ENCODE results near the gene BCAS1. TPM values are rescaled to one million over a fixed set of nuclear protein-coding genes. Genes with fewer than 3 reads are reported as not detected.

Gene BCAS1
- total RNA-seq, 1 experiment from 2014 or later: 1.2 TPM

GRCh38 chr20:53938739-53939138, 131.7 kb downstream of the BCAS1 start:
- Histone ChIP-seq H3K4me1 (peaks cover 30% of the 10 kb centered on the region), H3K4me3 (ENCODE audit: low read depth, low read length) (no peak overlapping the region), H3K27me3 (replicated peaks; ENCODE audit: control insufficient read depth, insufficient read depth, low read length) (no peaks in the 10 kb centered on the region), H3K36me3 (ENCODE audit: control insufficient read depth, insufficient read depth, low read length) (no peaks in the 10 kb centered on the region), H3K9me3 (no peaks in the 10 kb centered on the region)
- no peaks in the 10 kb centered on the region for H3K27me3 Mint-ChIP-seq (ENCODE audit: insufficient read depth, unreplicated experiment)
- intact Hi-C loops (cut with micrococcal nuclease; ENCODE audit: unreplicated experiment): loop anchor here (2.0 kb wide), 1 partner anchor 18 kb away; no protein-coding TSS in a partner anchor
- no peaks in the 10 kb centered on the region for H3K9me3 Mint-ChIP-seq (ENCODE audit: unreplicated experiment)
- H3K4me1 Mint-ChIP-seq (ENCODE audit: low read depth, unreplicated experiment): peaks cover 39% of the 10 kb centered on the region
- no TSS peak for BruUV-seq (replicated peaks)
- no peak for TF ChIP-seq CTCF (IDR thresholded peaks at IDR 0.05; ENCODE audit: insufficient read depth in 1 of 2, low read depth in 1 of 2, low read length in 1 of 2, severe bottlenecking in 1 of 2, unreplicated experiment in 1 of 2)
- ChIA-PET POLR2A (no interaction called here), CTCF (interaction anchor here (0.6 to 1.9 kb wide), 12 partner anchors 22 to 526 kb away, joined by 3 to 38 read pairs (median 6); partner anchors contain the start of gene ZNF217)
- no peak overlapping the region for H3K4me3 Mint-ChIP-seq (ENCODE audit: unreplicated experiment)
- peak in 1 of 2 experiments; percentile 31 for DNase-seq
- no peak overlapping the region for H3K27ac Mint-ChIP-seq (ENCODE audit: unreplicated experiment)
- no peaks in the 10 kb centered on the region for H3K36me3 Mint-ChIP-seq (ENCODE audit: insufficient read depth, unreplicated experiment)

GRCh38 chr20:53937929-53938367, 132.4 kb downstream of the BCAS1 start:
- no peak for TF ChIP-seq CTCF (IDR thresholded peaks at IDR 0.05; ENCODE audit: insufficient read depth in 1 of 2, low read depth in 1 of 2, low read length in 1 of 2, severe bottlenecking in 1 of 2, unreplicated experiment in 1 of 2)
- Histone ChIP-seq H3K9me3 (no peaks in the 10 kb centered on the region), H3K4me1 (peaks cover 30% of the 10 kb centered on the region), H3K27me3 (replicated peaks; ENCODE audit: control insufficient read depth, insufficient read depth, low read length) (no peaks in the 10 kb centered on the region), H3K4me3 (ENCODE audit: low read depth, low read length) (no peak overlapping the region), H3K36me3 (ENCODE audit: control insufficient read depth, insufficient read depth, low read length) (no peaks in the 10 kb centered on the region)
- BruUV-seq (replicated peaks): no TSS peak
- Mint-ChIP-seq H3K4me3 (ENCODE audit: unreplicated experiment) (no peak overlapping the region), H3K27ac (ENCODE audit: unreplicated experiment) (no peak overlapping the region), H3K27me3 (ENCODE audit: insufficient read depth, unreplicated experiment) (no peaks in the 10 kb centered on the region), H3K4me1 (ENCODE audit: low read depth, unreplicated experiment) (peaks cover 39% of the 10 kb centered on the region), H3K36me3 (ENCODE audit: insufficient read depth, unreplicated experiment) (no peaks in the 10 kb centered on the region), H3K9me3 (ENCODE audit: unreplicated experiment) (no peaks in the 10 kb centered on the region)
- intact Hi-C loops (cut with micrococcal nuclease; ENCODE audit: unreplicated experiment): loop anchor here (2.0 kb wide), 1 partner anchor 17 kb away; no protein-coding TSS in a partner anchor
- CTCF ChIA-PET: interaction anchor here (0.6 to 1.3 kb wide), 7 partner anchors 22 to 525 kb away, joined by 3 to 7 read pairs (median 4); no protein-coding TSS in a partner anchor
- DNase-seq: peak in 1 of 2 experiments; percentile 31
- POLR2A ChIA-PET: no interaction called here

- H3K27me3 Mint-ChIP-seq (ENCODE audit: insufficient read depth, unreplicated experiment): no peaks in the 10 kb centered on the region
- DNase-seq: no peak
- H3K4me1 Mint-ChIP-seq (ENCODE audit: low read depth, unreplicated experiment): peaks cover 39% of the 10 kb centered on the region
- Histone ChIP-seq H3K36me3 (ENCODE audit: control insufficient read depth, insufficient read depth, low read length) (no peaks in the 10 kb centered on the region), H3K4me1 (peaks cover 30% of the 10 kb centered on the region), H3K9me3 (no peaks in the 10 kb centered on the region), H3K27me3 (replicated peaks; ENCODE audit: control insufficient read depth, insufficient read depth, low read length) (no peaks in the 10 kb centered on the region), H3K4me3 (ENCODE audit: low read depth, low read length) (no peak overlapping the region)
- intact Hi-C loops (cut with micrococcal nuclease; ENCODE audit: unreplicated experiment): no loop called here
- no peaks in the 10 kb centered on the region for H3K36me3 Mint-ChIP-seq (ENCODE audit: insufficient read depth, unreplicated experiment)
- TF ChIP-seq CTCF (IDR thresholded peaks at IDR 0.05; ENCODE audit: insufficient read depth in 1 of 2, low read depth in 1 of 2, low read length in 1 of 2, severe bottlenecking in 1 of 2, unreplicated experiment in 1 of 2): no peak
- BruUV-seq (replicated peaks): no TSS peak
- ChIA-PET POLR2A (no interaction called here), CTCF (interaction anchor here (0.6 to 1.3 kb wide), 3 partner anchors 276 to 525 kb away, joined by 3 to 4 read pairs (median 4); no protein-coding TSS in a partner anchor)
- H3K9me3 Mint-ChIP-seq (ENCODE audit: unreplicated experiment): no peaks in the 10 kb centered on the region
- no peak overlapping the region for H3K4me3 Mint-ChIP-seq (ENCODE audit: unreplicated experiment)
- no peak overlapping the region for H3K27ac Mint-ChIP-seq (ENCODE audit: unreplicated experiment)
These were observed 133.1 kb downstream of the BCAS1 start for GRCh38 chr20:53937339-53937741.
